Endothelial cell (in vitro differentiated cells): ENCODE results near the gene WNT8B. TPM values are rescaled to one million over a fixed set of nuclear protein-coding genes. Genes with fewer than 3 reads are reported as not detected.

Experiments used
- DNase-seq: peaks from one replicate; pipeline ENCODE4 v3.0.0; 2021; ENCODE audit warnings: low spot score
- H3K27ac Mint-ChIP-seq: one replicate; pipeline ENCODE4 v1.8.0; 2021; ENCODE audit warnings: mixed read lengths, inconsistent platforms; ENCODE audit not compliant: unreplicated experiment
- H3K27me3 Mint-ChIP-seq: one replicate; pipeline ENCODE4 v1.8.0; 2021; ENCODE audit warnings: mild to moderate bottlenecking, moderate library complexity, mixed read lengths, inconsistent platforms; ENCODE audit not compliant: unreplicated experiment
- H3K36me3 Mint-ChIP-seq: one replicate; pipeline ENCODE4 v1.8.0; 2021; ENCODE audit warnings: mild to moderate bottlenecking, low read depth, mixed read lengths, inconsistent platforms; ENCODE audit not compliant: unreplicated experiment
- H3K4me1 Mint-ChIP-seq: one replicate; pipeline ENCODE4 v1.8.0; 2021; ENCODE audit warnings: mild to moderate bottlenecking, mixed read lengths, inconsistent platforms; ENCODE audit not compliant: unreplicated experiment
- H3K4me3 Mint-ChIP-seq: one replicate; pipeline ENCODE4 v1.8.0; 2021; ENCODE audit warnings: mild to moderate bottlenecking, mixed read lengths, inconsistent platforms; ENCODE audit not compliant: unreplicated experiment
- H3K9me3 Mint-ChIP-seq: one replicate; pipeline ENCODE4 v1.8.0; 2021; ENCODE audit warnings: mixed read lengths, inconsistent platforms; ENCODE audit not compliant: unreplicated experiment
- total RNA-seq: library from RNA; stranded (reverse); fragmentation: NEBNext Ultra II Directional; extraction: Animal tissue kit (Norgen Biotek cat#: 25700); gene quantifications from one replicate; pipeline ENCODE4 v1.2.1, GENCODE V29; 2021; ENCODE audit not compliant: unreplicated experiment
- TF ChIP-seq, protein P1 (sequence below): fragments of 200-600 bp; sonication (generic); IDR thresholded peaks from one replicate; pipeline ENCODE4 v1.5.0; 2021; ENCODE audit warnings: antibody characterized with exemption; ENCODE audit not compliant: unreplicated experiment

Gene WNT8B
- total RNA-seq, 1 donor from 2014 or later, result not detected

DNA sequence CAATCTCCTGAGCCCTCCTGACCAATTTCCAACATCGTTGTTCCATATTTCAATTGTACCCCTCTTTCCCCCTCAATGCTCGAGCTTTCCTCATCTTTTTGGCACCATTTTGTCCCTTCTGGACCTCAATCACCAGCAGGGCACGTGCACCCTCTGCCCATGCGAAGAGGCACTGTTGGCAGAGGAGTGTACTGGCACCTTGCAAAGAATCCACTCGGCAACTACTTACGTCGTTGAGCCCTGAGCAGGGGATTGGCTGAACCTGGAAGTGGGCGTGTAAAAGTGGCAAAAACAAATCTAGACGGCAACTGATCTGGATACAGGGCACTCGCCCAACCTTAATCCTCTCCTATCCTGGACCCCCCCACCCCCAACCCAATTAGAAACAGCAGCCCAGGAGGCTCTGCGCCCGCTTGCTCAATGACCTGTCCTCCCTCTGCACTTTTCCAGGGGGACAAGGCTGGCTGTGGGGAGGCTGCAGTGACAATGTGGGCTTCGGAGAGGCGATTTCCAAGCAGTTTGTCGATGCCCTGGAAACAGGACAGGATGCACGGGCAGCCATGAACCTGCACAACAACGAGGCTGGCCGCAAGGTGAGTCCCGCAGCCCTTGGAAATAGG is 18.8 kb downstream of the WNT8B start:
- Mint-ChIP-seq H3K27me3 (peaks cover 13% of the 10 kb centered on the region), H3K9me3 (no peaks in the 10 kb centered on the region)

DNA sequence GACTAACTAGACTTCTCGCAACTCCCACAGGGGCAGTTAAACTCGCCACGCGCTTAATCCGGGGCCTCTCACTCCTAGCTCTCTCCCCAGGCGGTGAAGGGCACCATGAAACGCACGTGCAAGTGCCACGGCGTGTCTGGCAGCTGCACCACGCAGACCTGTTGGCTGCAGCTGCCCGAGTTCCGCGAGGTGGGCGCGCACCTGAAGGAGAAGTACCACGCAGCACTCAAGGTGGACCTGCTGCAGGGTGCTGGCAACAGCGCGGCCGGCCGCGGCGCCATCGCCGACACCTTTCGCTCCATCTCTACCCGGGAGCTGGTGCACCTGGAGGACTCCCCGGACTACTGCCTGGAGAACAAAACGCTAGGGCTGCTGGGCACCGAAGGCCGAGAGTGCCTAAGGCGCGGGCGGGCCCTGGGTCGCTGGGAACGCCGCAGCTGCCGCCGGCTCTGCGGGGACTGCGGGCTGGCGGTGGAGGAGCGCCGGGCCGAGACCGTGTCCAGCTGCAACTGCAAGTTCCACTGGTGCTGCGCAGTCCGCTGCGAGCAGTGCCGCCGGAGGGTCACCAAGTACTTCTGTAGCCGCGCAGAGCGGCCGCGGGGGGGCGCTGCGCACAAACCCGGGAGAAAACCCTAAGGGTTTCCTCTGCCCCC is 19.5 kb downstream of the WNT8B start:
- peaks cover 33% of the 10 kb centered on the region for H3K4me1 Mint-ChIP-seq
- H3K9me3 Mint-ChIP-seq, result no peaks in the 10 kb centered on the region
- H3K27ac Mint-ChIP-seq, result no peak overlapping the region
- H3K4me3 Mint-ChIP-seq, result peak overlapping the region; percentile 47
- peaks cover 15% of the 10 kb centered on the region for H3K27me3 Mint-ChIP-seq
- H3K36me3 Mint-ChIP-seq, result peaks cover 13% of the 10 kb centered on the region
- TF ChIP-seq, protein P1, sequence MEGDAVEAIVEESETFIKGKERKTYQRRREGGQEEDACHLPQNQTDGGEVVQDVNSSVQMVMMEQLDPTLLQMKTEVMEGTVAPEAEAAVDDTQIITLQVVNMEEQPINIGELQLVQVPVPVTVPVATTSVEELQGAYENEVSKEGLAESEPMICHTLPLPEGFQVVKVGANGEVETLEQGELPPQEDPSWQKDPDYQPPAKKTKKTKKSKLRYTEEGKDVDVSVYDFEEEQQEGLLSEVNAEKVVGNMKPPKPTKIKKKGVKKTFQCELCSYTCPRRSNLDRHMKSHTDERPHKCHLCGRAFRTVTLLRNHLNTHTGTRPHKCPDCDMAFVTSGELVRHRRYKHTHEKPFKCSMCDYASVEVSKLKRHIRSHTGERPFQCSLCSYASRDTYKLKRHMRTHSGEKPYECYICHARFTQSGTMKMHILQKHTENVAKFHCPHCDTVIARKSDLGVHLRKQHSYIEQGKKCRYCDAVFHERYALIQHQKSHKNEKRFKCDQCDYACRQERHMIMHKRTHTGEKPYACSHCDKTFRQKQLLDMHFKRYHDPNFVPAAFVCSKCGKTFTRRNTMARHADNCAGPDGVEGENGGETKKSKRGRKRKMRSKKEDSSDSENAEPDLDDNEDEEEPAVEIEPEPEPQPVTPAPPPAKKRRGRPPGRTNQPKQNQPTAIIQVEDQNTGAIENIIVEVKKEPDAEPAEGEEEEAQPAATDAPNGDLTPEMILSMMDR, result peak; percentile 87
- peak; percentile 73 for DNase-seq

More for the DNA sequence above, 18.8 kb downstream of the WNT8B start:
- TF ChIP-seq, protein P1, result no peak
- peaks cover 33% of the 10 kb centered on the region for H3K4me1 Mint-ChIP-seq
- H3K4me3 Mint-ChIP-seq, result peak overlapping the region; percentile 47
- DNase-seq, result peak; percentile 91
- peaks cover 6% of the 10 kb centered on the region for H3K36me3 Mint-ChIP-seq
- H3K27ac Mint-ChIP-seq, result no peak overlapping the region

DNA sequence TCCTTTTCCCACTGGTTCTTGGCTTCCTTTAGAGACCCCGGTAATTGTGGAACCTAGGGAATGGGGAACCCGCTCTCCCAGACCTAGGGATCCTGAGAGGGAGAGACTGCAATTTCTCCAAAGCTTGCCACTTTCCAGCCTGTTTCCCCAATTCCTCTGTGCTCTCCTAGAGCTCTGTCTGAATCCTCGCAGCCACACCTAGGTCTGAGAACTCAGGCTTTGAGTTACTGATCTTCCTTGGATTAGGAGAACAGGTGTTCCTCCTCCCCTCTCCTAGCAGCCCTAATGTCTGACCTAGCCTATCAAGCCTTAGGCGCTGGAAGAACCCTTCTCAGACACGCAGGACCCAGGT is 20.0 kb downstream of the WNT8B start:
- Mint-ChIP-seq H3K4me3 (no peak overlapping the region), H3K9me3 (no peaks in the 10 kb centered on the region), H3K27me3 (peaks cover 15% of the 10 kb centered on the region), H3K4me1 (peaks cover 33% of the 10 kb centered on the region), H3K36me3 (peaks cover 14% of the 10 kb centered on the region), H3K27ac (no peak overlapping the region)
- TF ChIP-seq, protein P1, result peak; percentile 46
- no peak for DNase-seq

DNA sequence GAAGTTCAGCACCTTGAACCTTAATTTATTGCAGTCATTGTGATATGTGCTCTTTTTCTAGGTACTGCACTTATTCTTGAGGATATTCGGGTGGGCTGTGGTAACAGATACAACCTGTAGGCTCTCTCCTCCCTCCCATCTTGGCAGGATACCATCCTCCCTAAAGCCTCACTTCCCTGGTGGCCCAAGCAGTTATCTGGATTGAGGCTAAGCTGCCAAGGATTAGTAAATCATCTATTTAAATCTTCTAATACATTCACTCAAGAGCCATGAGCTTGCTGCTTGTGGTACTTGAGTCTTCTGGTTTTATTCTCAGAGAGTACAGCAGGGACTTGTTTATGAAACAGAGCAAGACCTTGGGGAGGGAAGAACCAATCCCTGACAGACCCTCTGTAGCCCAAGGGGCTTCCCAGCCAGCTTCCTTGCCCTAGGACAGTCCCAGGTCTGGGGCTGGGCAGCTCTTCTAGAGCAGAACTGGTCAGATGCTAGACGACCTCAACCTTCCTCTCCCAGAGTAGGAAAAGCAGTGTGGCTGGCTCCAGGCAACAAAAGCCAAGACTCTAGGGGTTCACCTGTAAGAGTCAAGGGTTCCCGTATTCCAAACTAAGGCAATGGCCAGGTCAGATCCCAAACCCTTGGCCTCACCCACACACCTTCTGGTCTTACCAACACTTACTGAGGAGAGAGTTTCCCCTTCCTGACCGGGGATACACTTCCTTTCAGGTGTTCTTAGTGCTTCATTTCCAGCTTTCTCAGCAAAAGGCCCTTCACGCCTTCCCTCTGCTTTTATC is 21.3 kb downstream of the WNT8B start:
- TF ChIP-seq, protein P1, result no peak
- Mint-ChIP-seq H3K27me3 (peaks cover 17% of the 10 kb centered on the region), H3K27ac (no peak overlapping the region), H3K4me1 (peaks cover 33% of the 10 kb centered on the region), H3K9me3 (no peaks in the 10 kb centered on the region), H3K36me3 (peaks cover 18% of the 10 kb centered on the region), H3K4me3 (no peak overlapping the region)
- DNase-seq, result no peak

DNA sequence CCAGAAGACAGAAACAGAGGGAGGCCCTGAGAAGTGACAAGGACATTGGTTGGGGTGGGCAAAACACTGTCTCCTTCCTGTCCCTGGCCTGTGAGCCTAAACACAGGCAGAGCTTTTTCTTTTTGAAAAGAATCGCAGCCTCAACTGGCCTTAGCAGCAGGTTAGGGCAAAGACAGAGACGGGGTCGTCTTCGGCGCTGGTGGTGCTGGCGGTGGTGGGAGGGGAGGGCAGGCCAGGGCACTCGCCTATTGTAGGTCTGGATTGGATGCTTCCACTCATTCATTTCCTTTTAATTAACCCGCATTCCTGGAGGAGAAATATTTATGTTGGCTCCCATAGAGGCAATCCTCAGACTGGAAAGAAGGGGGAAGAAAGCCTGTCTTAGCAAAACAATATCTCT is 22.6 kb downstream of the WNT8B start:
- H3K27me3 Mint-ChIP-seq, result peaks cover 17% of the 10 kb centered on the region
- H3K9me3 Mint-ChIP-seq, result no peaks in the 10 kb centered on the region
- H3K36me3 Mint-ChIP-seq, result peaks cover 22% of the 10 kb centered on the region
- no peak overlapping the region for H3K27ac Mint-ChIP-seq
- H3K4me1 Mint-ChIP-seq, result peaks cover 33% of the 10 kb centered on the region
- TF ChIP-seq, protein P1, result no peak
- peak overlapping the region; percentile 15 for H3K4me3 Mint-ChIP-seq
- no peak for DNase-seq
